Peyer's patch (tissue), 4 donors: ENCODE results near the gene C9orf43.

Experiments
- POLR2A ChIP-seq, 2 donors: fragments of 450-650 bp; IDR thresholded peaks; one replicate each; pipeline ENCODE4 v1.5.1; 2017; ENCODE audit warnings: antibody characterized with exemption in 2 of 2, mild to moderate bottlenecking in 2 of 2, moderate library complexity in 2 of 2
- TF ChIP-seq, protein P1 (sequence below), 6 experiments: fragments of 450-650 bp in 4 of 6; fragments of 200-600 bp in 2 of 6; sonication (generic) in 1 of 6; IDR thresholded peaks; one replicate each; pipeline ENCODE4 v1.5.1; 2017 to 2019; ENCODE audit warnings: antibody characterized with exemption in 6 of 6, mild to moderate bottlenecking in 3 of 6, moderate library complexity in 1 of 6

DNA sequence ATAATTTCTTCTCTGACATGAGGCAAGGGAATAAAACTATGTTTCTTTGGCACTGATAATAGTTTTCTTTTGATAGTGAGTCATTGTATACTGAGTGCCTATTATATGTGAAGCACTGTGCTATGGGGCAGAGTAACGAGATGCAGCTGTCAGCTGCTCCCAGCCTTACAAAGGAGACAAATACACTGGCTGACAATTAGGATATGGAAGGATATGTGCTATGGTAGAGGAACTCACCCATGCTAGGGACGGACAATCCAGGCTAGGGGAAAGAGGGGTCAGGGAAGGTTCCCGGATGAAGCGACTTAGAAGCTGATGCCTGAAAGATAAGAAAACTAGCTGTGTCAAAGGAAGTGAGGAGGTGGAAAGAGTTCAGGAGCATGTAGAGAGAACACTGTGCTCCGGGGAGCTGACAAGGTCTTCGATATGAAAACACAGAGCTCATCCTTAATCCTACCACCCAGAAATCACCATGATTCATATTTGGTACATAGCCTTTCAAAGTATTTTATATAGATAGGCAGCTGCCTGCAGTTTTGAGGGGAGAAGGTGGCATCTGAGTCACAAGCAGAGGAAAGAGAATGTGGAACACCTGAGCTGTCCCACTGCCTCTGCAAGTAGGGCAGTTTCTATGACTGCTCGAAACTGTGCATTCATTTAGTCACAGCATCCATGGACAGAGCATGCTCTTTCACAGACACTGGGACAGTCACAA lies 49.1 kb upstream of the C9orf43 start:
- no peak for TF ChIP-seq POLR2A (IDR thresholded peaks at IDR 0.05)
- TF ChIP-seq, protein P1, sequence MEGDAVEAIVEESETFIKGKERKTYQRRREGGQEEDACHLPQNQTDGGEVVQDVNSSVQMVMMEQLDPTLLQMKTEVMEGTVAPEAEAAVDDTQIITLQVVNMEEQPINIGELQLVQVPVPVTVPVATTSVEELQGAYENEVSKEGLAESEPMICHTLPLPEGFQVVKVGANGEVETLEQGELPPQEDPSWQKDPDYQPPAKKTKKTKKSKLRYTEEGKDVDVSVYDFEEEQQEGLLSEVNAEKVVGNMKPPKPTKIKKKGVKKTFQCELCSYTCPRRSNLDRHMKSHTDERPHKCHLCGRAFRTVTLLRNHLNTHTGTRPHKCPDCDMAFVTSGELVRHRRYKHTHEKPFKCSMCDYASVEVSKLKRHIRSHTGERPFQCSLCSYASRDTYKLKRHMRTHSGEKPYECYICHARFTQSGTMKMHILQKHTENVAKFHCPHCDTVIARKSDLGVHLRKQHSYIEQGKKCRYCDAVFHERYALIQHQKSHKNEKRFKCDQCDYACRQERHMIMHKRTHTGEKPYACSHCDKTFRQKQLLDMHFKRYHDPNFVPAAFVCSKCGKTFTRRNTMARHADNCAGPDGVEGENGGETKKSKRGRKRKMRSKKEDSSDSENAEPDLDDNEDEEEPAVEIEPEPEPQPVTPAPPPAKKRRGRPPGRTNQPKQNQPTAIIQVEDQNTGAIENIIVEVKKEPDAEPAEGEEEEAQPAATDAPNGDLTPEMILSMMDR (IDR thresholded peaks at IDR 0.05): no peak
